HepG2 (cell line): ENCODE measurements around the gene MRPS17. TPM values are rescaled to one million over a fixed set of nuclear protein-coding genes. Genes with fewer than 3 reads are reported as not detected.

Experiments used
- ATAC-seq: fragments of 200-7000 bp; cut with Tn5 transposase; 3 replicates; pipeline ENCODE4 v1.9.1; 2020; ENCODE audit warnings: mild to moderate bottlenecking, moderate library complexity
- BruUV-seq: library from RNA; stranded (reverse); fragments of 400-500 nt; replicated peaks from 2 replicates; lab custom pipeline; 2021; lab: Mats Ljungman, UMichigan
- CTCF ChIA-PET: fragments of 300-600 bp; formaldehyde crosslinking; extraction: SDS; loops from one replicate; lab custom pipeline; 2021; ENCODE audit warnings: low total read pairs, inconsistent platforms, low intra/inter-chr PET ratio; lab: Yijun Ruan, JAX
- POLR2A ChIA-PET: fragments of 350-600 bp; sonication (Branson Sonifier 250); formaldehyde crosslinking; loops from one replicate; lab custom pipeline; 2020; ENCODE audit warnings: antibody characterized with exemption, inconsistent platforms; lab: Yijun Ruan, JAX
- DNase-seq: peaks from one replicate; pipeline ENCODE4 v3.0.0-alpha.2; 2015; ENCODE audit warnings: low spot score
- FAIRE-seq: peaks from 3 replicates; lab custom pipeline; 2011; peaks lifted over from hg19 to GRCh38; lab: Jason Lieb, UNC
- H2AFZ ChIP-seq: one replicate; pipeline ENCODE4 v1.6.1; 2011; ENCODE audit warnings: low read length, inconsistent platforms
- H3K27ac ChIP-seq: fragments of 300-600 bp; 3 replicates; pipeline ENCODE4 v1.8.0; 2011; ENCODE audit warnings: mixed run types, mild to moderate bottlenecking, mixed read lengths, low read length, inconsistent platforms; ENCODE audit not compliant: insufficient read depth; ENCODE audit errors: extremely low read length
- H3K27me3 ChIP-seq, 2 experiments: fragments of 200-600 bp in 1 of 2; 2 replicates in 1 of 2; 3 replicates in 1 of 2; pipeline versions ENCODE4 v1.6.0 to v1.8.0; 2011; ENCODE audit warnings: low read length in 2 of 2, mild to moderate bottlenecking in 2 of 2, moderate library complexity in 2 of 2, inconsistent platforms in 1 of 2; ENCODE audit not compliant: insufficient read depth in 2 of 2, control insufficient read depth in 1 of 2
- H3K36me3 ChIP-seq, 2 experiments: fragments of 200-600 bp in 1 of 2; replicated peaks in 1 of 2; 2 replicates in 1 of 2; 3 replicates in 1 of 2; pipeline versions ENCODE4 v1.5.1 to v1.8.0; 2011; ENCODE audit warnings: low read length in 2 of 2, inconsistent platforms in 1 of 2; ENCODE audit not compliant: insufficient read depth in 2 of 2, control insufficient read depth in 1 of 2
- H3K4me1 ChIP-seq: 2 replicates; pipeline ENCODE4 v1.5.1; 2012; ENCODE audit warnings: low read length, inconsistent platforms; ENCODE audit not compliant: insufficient read depth
- H3K4me2 ChIP-seq: 2 replicates; pipeline ENCODE4 v1.6.0; 2011; ENCODE audit warnings: low read depth, low read length, inconsistent platforms
- H3K4me3 ChIP-seq, 3 experiments: fragments of 200-600 bp in 1 of 3; sonication (generic), shearing (Covaris generic) in 1 of 3; replicated peaks in 1 of 3; 2 replicates each; pipeline ENCODE4 v1.5.1; 2011 to 2016; ENCODE audit warnings: low read length in 3 of 3, inconsistent platforms in 2 of 3, low read depth in 2 of 3, mild to moderate bottlenecking in 2 of 3, control low read depth in 1 of 3, mixed read lengths in 1 of 3; ENCODE audit not compliant: insufficient read depth in 1 of 3
- H3K79me2 ChIP-seq: one replicate; pipeline ENCODE4 v1.6.1; 2011; ENCODE audit warnings: low read length, inconsistent platforms; ENCODE audit not compliant: insufficient read depth
- H3K9ac ChIP-seq: 2 replicates; pipeline ENCODE4 v1.6.0; 2011; ENCODE audit warnings: mild to moderate bottlenecking, low read depth, low read length, inconsistent platforms; ENCODE audit not compliant: insufficient read depth
- H3K9me3 ChIP-seq: 2 replicates; pipeline ENCODE4 v1.5.1; 2012; ENCODE audit warnings: mild to moderate bottlenecking, low read length
- H4K20me1 ChIP-seq: 2 replicates; pipeline ENCODE4 v1.6.0; 2011; ENCODE audit warnings: inconsistent platforms, mild to moderate bottlenecking, low read length, moderate library complexity; ENCODE audit not compliant: insufficient read depth
- MAFF ChIP-seq: IDR thresholded peaks from 2 replicates; pipeline ENCODE4 v1.6.1; 2011; ENCODE audit warnings: low read depth, low read length, improper control_type of control experiment
- MBNL3 ChIP-seq: fragments of 250-450 bp; sonication (Bioruptor Pico); conservative IDR thresholded peaks from 2 replicates; pipeline ENCODE4 v1.8.0; 2022; ENCODE audit warnings: mild to moderate bottlenecking, inconsistent platforms
- STAT5B ChIP-seq: sonication (generic); formaldehyde crosslinking; IDR thresholded peaks from 2 replicates; pipeline ENCODE4 v1.4.0; 2020; ENCODE audit warnings: missing genetic modification reagents
- ZNF510 ChIP-seq: sonication (generic); formaldehyde crosslinking; IDR thresholded peaks from 2 replicates; pipeline ENCODE4 v1.4.0; 2020; ENCODE audit warnings: low read depth, mild to moderate bottlenecking, missing genetic modification reagents
- WGBS: methylation state at CpG from one replicate; pipeline ENCODE4 v1.1.6; 2017; ENCODE audit warnings: low lambda C conversion rate; 5-methylcytosine and 5-hydroxymethylcytosine counted together
- in situ Hi-C: cut with HindIII; loops from 2 replicates; pipeline ENCODE4 v1.10.0; 2017; ENCODE audit warnings: low pct_unique_long_range_greater_than_20kb; ENCODE audit not compliant: extremely low pct_ligation_motif_present
- intact Hi-C: fragments of 100-400 bp; cut with micrococcal nuclease; formaldehyde crosslinking; loops from one replicate; pipeline ENCODE4 v1.10.0; 2022; ENCODE audit not compliant: unreplicated experiment
- polyA plus RNA-seq, 8 experiments: library from polyadenylated mRNA; depleted of rRNA in 3 of 8; stranded (reverse) in 7 of 8; unstranded in 1 of 8; fragments of >200 nt; fragmentation: Illumina TruSeq in 4 of 8; extraction: Trizol in 4 of 8; gene quantifications; 2 replicates each; pipeline versions ENCODE4 v1.2.1 to v1.2.3, GENCODE V29; 2011 to 2016; ENCODE audit warnings: low read depth in 4 of 8, missing spikeins in 1 of 8, mixed read lengths in 1 of 8; ENCODE audit not compliant: insufficient read depth in 1 of 8
- total RNA-seq, 5 experiments: library from RNA; depleted of rRNA; stranded (reverse); fragments of >200 nt; fragmentation: Illumina TruSeq; extraction: Trizol; gene quantifications; 2 replicates each; pipeline ENCODE4 v1.2.3, GENCODE V29; 2016; ENCODE audit warnings: low read depth in 1 of 5
- TF ChIP-seq, protein P1 (sequence below): sonication (generic); formaldehyde crosslinking; IDR thresholded peaks from 2 replicates; pipeline ENCODE4 v1.5.0; 2020; ENCODE audit warnings: mild to moderate bottlenecking, missing genetic modification reagents
- TF ChIP-seq, protein P2 (sequence below): sonication (generic); formaldehyde crosslinking; IDR thresholded peaks from 2 replicates; pipeline ENCODE4 v1.4.0; 2020; ENCODE audit warnings: missing genetic modification reagents

MRPS17 gene
- total and polyA plus RNA-seq, 2 of the 13 experiments (the other 11 are each of a cell fraction or from before 2014, with no cell fraction given) = 14.9 to 31.3 TPM

DNA sequence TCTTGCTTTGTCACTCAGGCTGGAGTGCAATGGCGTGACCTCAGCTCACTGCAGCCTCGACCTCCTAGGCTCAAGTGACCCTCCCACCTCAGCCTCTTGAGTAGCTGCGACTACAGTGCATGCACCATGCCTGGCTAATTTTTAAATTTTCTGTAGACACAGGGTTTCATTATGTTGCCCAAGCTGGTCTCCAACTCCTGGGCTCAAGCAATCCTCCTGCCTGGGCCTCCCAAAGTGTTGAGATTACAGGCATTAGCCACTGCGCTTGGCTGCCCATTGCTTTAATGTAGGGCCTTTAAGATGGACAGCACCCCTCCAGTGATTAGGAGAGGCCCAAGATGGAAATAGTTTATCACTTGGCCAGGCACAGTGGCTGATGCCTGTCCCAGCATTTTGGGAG is 52.1 kb downstream of the MRPS17 start:
- H4K20me1 ChIP-seq = no peaks in the 10 kb centered on the region
- no peaks in the 10 kb centered on the region for H3K27me3 ChIP-seq
- no peaks in the 10 kb centered on the region for H3K79me2 ChIP-seq
- DNase-seq = no peak
- H3K9me3 ChIP-seq = no peaks in the 10 kb centered on the region
- intact Hi-C loops = loop anchor here (1.0 kb wide), 1 partner anchor 71 kb away; no protein-coding TSS in a partner anchor
- WGBS = 65% methylated on average over 4 of the region's 4 CpGs
- no peak for ATAC-seq
- in situ Hi-C loops = loop anchor here (5.0 kb wide), 1 partner anchor 69 kb away; no protein-coding TSS in a partner anchor
- TF ChIP-seq ZNF510 (CRISPR knock-in tag) (no peak), MAFF (no peak), STAT5B (no peak), MBNL3 (CRISPR knock-in tag) (no peak)
- TF ChIP-seq, protein P1, sequence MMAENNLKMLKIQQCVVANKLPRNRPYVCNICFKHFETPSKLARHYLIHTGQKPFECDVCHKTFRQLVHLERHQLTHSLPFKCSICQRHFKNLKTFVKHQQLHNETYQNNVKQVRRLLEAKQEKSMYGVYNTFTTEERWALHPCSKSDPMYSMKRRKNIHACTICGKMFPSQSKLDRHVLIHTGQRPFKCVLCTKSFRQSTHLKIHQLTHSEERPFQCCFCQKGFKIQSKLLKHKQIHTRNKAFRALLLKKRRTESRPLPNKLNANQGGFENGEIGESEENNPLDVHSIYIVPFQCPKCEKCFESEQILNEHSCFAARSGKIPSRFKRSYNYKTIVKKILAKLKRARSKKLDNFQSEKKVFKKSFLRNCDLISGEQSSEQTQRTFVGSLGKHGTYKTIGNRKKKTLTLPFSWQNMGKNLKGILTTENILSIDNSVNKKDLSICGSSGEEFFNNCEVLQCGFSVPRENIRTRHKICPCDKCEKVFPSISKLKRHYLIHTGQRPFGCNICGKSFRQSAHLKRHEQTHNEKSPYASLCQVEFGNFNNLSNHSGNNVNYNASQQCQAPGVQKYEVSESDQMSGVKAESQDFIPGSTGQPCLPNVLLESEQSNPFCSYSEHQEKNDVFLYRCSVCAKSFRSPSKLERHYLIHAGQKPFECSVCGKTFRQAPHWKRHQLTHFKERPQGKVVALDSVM (CRISPR knock-in tag) = peak; percentile 91
- TF ChIP-seq, protein P2, sequence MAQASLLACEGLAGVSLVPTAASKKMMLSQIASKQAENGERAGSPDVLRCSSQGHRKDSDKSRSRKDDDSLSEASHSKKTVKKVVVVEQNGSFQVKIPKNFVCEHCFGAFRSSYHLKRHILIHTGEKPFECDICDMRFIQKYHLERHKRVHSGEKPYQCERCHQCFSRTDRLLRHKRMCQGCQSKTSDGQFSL = no peak
- no peak overlapping the region for H3K9ac ChIP-seq
- BruUV-seq = no TSS peak
- ChIA-PET CTCF (interaction anchor here (2.7 kb wide), 1 partner anchor 70 kb away, joined by 19 read pairs; no protein-coding TSS in a partner anchor), POLR2A (interaction anchor here (1.1 to 7.3 kb wide), 3 partner anchors 37 to 59 kb away, joined by 3 to 82 read pairs (median 4); partner anchors contain the start of genes CCT6A and PSPH)
- H2AFZ ChIP-seq = no peak overlapping the region
- no peak overlapping the region for H3K27ac ChIP-seq
- no peak overlapping the region for H3K4me3 ChIP-seq
- H3K36me3 ChIP-seq = 0 out of 5 replicates have a peak, but pooled peaks cover 0 to under 1% of the 10 kb centered on the region in 2 experiments
- no peak overlapping the region for H3K4me2 ChIP-seq
- FAIRE-seq = no peak
- H3K4me1 ChIP-seq = peaks cover 77% of the 10 kb centered on the region

Other genes starting within 250 kb of the MRPS17 start
- not detected in 2 replicates for gene SEPTIN14, start 89.1 kb upstream of the MRPS17 start, total RNA-seq (2016; rRNA removed; fragmentation: Illumina TruSeq; extraction: Trizol)
- gene SEPTIN14, start 89.1 kb upstream of the MRPS17 start, polyA plus RNA-seq (2011; rRNA removed) = not detected in 2 replicates
- gene ZNF713, start 64.4 kb upstream of the MRPS17 start, total RNA-seq (2016; rRNA removed; fragmentation: Illumina TruSeq; extraction: Trizol) = 2.3 and 3.4 TPM in 2 replicates
- gene ZNF713, start 64.4 kb upstream of the MRPS17 start, polyA plus RNA-seq (2011; rRNA removed) = 0.82 and 1.1 TPM in 2 replicates
- 40.3 and 56.5 TPM in 2 replicates for gene NIPSNAP2, start 12.7 kb downstream of the MRPS17 start, total RNA-seq (2016; rRNA removed; fragmentation: Illumina TruSeq; extraction: Trizol)
- gene NIPSNAP2, start 12.7 kb downstream of the MRPS17 start, polyA plus RNA-seq (2011; rRNA removed) = 47.2 and 61.5 TPM in 2 replicates
- gene PSPH, start 99.6 kb downstream of the MRPS17 start, total RNA-seq (2016; rRNA removed; fragmentation: Illumina TruSeq; extraction: Trizol) = 124 and 175 TPM in 2 replicates
- gene PSPH, start 99.6 kb downstream of the MRPS17 start, polyA plus RNA-seq (2011; rRNA removed) = 85.5 and 85.8 TPM in 2 replicates
- gene CCT6A, start 99.9 kb downstream of the MRPS17 start, total RNA-seq (2016; rRNA removed; fragmentation: Illumina TruSeq; extraction: Trizol) = 292 and 425 TPM in 2 replicates
- gene CCT6A, start 99.9 kb downstream of the MRPS17 start, polyA plus RNA-seq (2011; rRNA removed) = 135 and 219 TPM in 2 replicates
- gene SUMF2, start 112.4 kb downstream of the MRPS17 start, total RNA-seq (2016; rRNA removed; fragmentation: Illumina TruSeq; extraction: Trizol) = 22.4 and 54.4 TPM in 2 replicates
- 48.0 and 48.9 TPM in 2 replicates for gene SUMF2, start 112.4 kb downstream of the MRPS17 start, polyA plus RNA-seq (2011; rRNA removed)
- gene PHKG1, start 141.1 kb downstream of the MRPS17 start, total RNA-seq (2016; rRNA removed; fragmentation: Illumina TruSeq; extraction: Trizol) = 0.44 TPM in 1 of 2 replicates, not detected in the other
- gene PHKG1, start 141.1 kb downstream of the MRPS17 start, polyA plus RNA-seq (2011; rRNA removed) = 0.71 and 1.1 TPM in 2 replicates
- gene CHCHD2, start 154.6 kb downstream of the MRPS17 start, total RNA-seq (2016; rRNA removed; fragmentation: Illumina TruSeq; extraction: Trizol) = 572 and 599 TPM in 2 replicates
- gene CHCHD2, start 154.6 kb downstream of the MRPS17 start, polyA plus RNA-seq (2011; rRNA removed) = 330 and 333 TPM in 2 replicates
- gene NUPR2, start 164.5 kb downstream of the MRPS17 start, total RNA-seq (2016; rRNA removed; fragmentation: Illumina TruSeq; extraction: Trizol) = not detected in 2 replicates
- not detected in 2 replicates for gene NUPR2, start 164.5 kb downstream of the MRPS17 start, polyA plus RNA-seq (2011; rRNA removed)